ENCODE data around the gene C17orf67.
A peak's percentile ranks its signal among the peaks of the same experiment; 100 is the strongest.

Gene C17orf67

DNA sequence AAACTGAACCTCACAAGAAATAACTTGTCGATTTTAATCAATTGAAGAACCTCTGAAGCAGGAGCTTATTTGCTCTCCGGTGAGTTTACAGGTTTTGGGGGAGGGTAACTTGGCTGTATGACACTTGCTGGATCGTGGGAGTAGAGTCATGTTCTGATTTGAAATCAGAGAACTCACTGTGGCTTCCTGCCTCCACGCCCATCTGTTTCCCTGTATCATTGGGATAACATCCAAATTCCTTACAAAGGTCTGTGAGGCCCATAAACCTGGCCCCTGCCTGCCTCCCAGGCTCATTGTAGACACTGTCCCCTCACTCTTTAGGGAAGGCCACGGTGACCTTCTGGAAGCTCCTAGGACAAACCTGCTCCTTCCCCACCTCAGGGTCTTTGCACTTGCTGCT, 48.3 kb downstream of the C17orf67 start:
- H3K4me1 ChIP-seq (ENCODE audit: insufficient read depth, low read length): no peaks in the 10 kb centered on the region

DNA sequence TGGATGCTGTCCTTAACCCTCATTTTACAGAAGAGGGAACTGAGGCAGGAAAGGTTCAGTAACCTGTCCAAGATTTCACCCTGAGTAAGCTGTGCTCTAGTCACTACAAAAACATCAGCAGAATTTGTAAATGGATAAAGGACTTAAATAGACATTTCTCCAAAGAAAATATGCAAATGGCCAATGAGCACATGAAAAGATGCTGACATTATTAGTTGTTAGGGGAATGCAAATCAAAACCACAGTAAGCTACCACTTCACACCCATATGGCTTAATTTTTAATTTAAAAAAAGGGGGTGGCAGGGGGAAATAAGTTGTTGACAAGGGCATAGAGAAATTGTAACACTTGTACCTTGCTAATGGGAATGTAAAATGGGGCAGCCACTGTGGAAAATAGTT, 51.4 kb downstream of the C17orf67 start:
- Histone ChIP-seq H3K9ac (ENCODE audit: low read length) (no peak overlapping the region), H3K27ac (ENCODE audit: low read depth, low read length) (no peak overlapping the region), H3K27me3 (ENCODE audit: control insufficient read depth in 1 of 2, insufficient read depth in 2 of 2, low read length in 2 of 2) (peaks cover 0 to 19% of the 10 kb centered on the region in 2 donors), H3K4me1 (ENCODE audit: insufficient read depth, low read length) (no peaks in the 10 kb centered on the region), H3K4me3 (ENCODE audit: low read depth in 1 of 2, low read length in 2 of 2) (no peak overlapping the region), H3K9me3 (ENCODE audit: low read length) (no peaks in the 10 kb centered on the region), H3K36me3 (ENCODE audit: insufficient read depth, low read length) (no peaks in the 10 kb centered on the region)

More for the DNA sequence above, 48.3 kb downstream of the C17orf67 start:
- Histone ChIP-seq H3K36me3 (ENCODE audit: insufficient read depth, low read length) (no peaks in the 10 kb centered on the region), H3K9me3 (ENCODE audit: low read length) (no peaks in the 10 kb centered on the region), H3K4me3 (ENCODE audit: low read depth in 1 of 2, low read length in 2 of 2) (no peak overlapping the region), H3K27me3 (ENCODE audit: control insufficient read depth in 1 of 2, insufficient read depth in 2 of 2, low read length in 2 of 2) (peaks cover 0 to 4% of the 10 kb centered on the region in 2 donors), H3K27ac (ENCODE audit: low read depth, low read length) (no peak overlapping the region), H3K9ac (ENCODE audit: low read length) (no peak overlapping the region)

DNA sequence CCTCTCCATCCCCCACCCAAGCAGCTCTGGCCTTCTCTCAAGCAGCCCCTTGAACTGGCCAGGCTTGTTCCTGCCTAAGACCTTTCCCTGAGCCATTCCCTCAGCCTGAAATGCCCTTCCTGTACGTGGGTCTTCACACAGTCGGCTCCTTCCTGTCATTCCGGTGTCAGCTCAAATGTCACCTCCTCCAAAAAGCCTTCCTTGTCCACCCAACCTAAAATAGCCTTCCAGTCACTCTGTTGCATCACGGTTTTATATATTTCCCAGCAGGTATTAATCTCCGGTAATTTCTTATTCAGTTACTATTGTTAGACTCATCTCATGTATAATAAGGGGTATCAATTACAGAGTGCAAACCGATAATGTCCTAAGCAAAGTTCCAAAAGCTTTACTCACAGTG, 51.8 kb downstream of the C17orf67 start:
- Histone ChIP-seq H3K9me3 (ENCODE audit: low read length) (no peaks in the 10 kb centered on the region), H3K4me1 (ENCODE audit: insufficient read depth, low read length) (no peaks in the 10 kb centered on the region), H3K36me3 (ENCODE audit: insufficient read depth, low read length) (no peaks in the 10 kb centered on the region), H3K9ac (ENCODE audit: low read length) (no peak overlapping the region), H3K27ac (ENCODE audit: low read depth, low read length) (no peak overlapping the region), H3K4me3 (ENCODE audit: low read depth in 1 of 2, low read length in 2 of 2) (no peak overlapping the region), H3K27me3 (ENCODE audit: control insufficient read depth in 1 of 2, insufficient read depth in 2 of 2, low read length in 2 of 2) (peaks cover 0 to 19% of the 10 kb centered on the region in 2 donors)

- Histone ChIP-seq H3K4me3 (ENCODE audit: low read depth in 1 of 2, low read length in 2 of 2) (peak overlapping the region in 1 of 2 donors; percentile 47), H3K27ac (ENCODE audit: low read depth, low read length) (no peak overlapping the region), H3K27me3 (ENCODE audit: control insufficient read depth in 1 of 2, insufficient read depth in 2 of 2, low read length in 2 of 2) (peaks cover 0 to 19% of the 10 kb centered on the region in 2 donors), H3K4me1 (ENCODE audit: insufficient read depth, low read length) (no peaks in the 10 kb centered on the region), H3K36me3 (ENCODE audit: insufficient read depth, low read length) (no peaks in the 10 kb centered on the region), H3K9ac (ENCODE audit: low read length) (no peak overlapping the region), H3K9me3 (ENCODE audit: low read length) (no peaks in the 10 kb centered on the region)
Measured at GRCh38 chr17:56779898-56780777, 53.6 kb downstream of the C17orf67 start.

GRCh38 chr17:56779322-56779721, 54.4 kb downstream of the C17orf67 start:
- Histone ChIP-seq H3K36me3 (ENCODE audit: insufficient read depth, low read length) (no peaks in the 10 kb centered on the region), H3K4me3 (ENCODE audit: low read depth in 1 of 2, low read length in 2 of 2) (no peak overlapping the region), H3K27ac (ENCODE audit: low read depth, low read length) (no peak overlapping the region), H3K9ac (ENCODE audit: low read length) (no peak overlapping the region), H3K4me1 (ENCODE audit: insufficient read depth, low read length) (no peaks in the 10 kb centered on the region), H3K9me3 (ENCODE audit: low read length) (no peaks in the 10 kb centered on the region), H3K27me3 (ENCODE audit: control insufficient read depth in 1 of 2, insufficient read depth in 2 of 2, low read length in 2 of 2) (peaks cover 0 to 19% of the 10 kb centered on the region in 2 donors)

DNA sequence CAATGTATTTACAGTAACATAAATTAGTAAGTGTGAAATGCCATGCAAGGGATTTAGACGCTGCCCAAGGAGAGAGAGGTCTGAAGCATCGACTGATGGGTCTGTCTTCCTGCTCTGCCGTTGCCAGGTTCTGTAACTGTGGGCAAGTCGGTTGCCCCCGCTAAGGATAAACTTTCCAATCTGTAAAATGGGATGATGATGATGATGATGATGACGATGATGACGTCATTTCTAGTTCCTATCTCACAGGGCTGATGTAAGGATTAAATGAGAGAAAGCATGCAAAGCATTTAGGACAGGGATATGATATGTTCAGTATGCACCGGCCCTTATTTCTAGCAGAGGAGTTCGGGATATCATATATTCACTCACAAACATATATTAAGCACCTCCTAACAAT, 54.8 kb downstream of the C17orf67 start:
- Histone ChIP-seq H3K4me3 (ENCODE audit: low read depth in 1 of 2, low read length in 2 of 2) (no peak overlapping the region), H3K4me1 (ENCODE audit: insufficient read depth, low read length) (no peaks in the 10 kb centered on the region), H3K27ac (ENCODE audit: low read depth, low read length) (no peak overlapping the region), H3K9ac (ENCODE audit: low read length) (no peak overlapping the region), H3K27me3 (ENCODE audit: control insufficient read depth in 1 of 2, insufficient read depth in 2 of 2, low read length in 2 of 2) (peaks cover 0 to 19% of the 10 kb centered on the region in 2 donors), H3K9me3 (ENCODE audit: low read length) (no peaks in the 10 kb centered on the region), H3K36me3 (ENCODE audit: insufficient read depth, low read length) (no peaks in the 10 kb centered on the region)

DNA sequence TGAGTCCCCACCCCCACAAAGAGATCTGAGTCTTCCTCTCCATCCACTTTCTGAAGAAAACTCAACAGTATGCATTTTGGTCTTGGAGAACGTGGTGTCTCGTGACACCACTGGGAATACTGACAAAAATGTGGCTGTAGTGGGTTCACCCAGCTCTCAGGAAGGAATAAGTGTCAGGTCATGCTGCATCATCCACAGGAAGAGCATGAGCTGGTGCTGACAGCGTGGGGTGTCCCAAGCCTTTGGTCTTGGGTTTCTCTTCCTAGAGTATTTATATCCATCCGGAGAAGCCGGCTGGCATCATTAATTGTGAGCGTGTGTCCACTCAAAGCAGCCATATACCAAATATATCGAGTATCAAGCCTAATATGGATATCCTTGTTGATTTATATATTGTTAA, 55.9 kb downstream of the C17orf67 start:
- no peaks in the 10 kb centered on the region for H3K4me1 ChIP-seq (ENCODE audit: insufficient read depth, low read length)
- no peaks in the 10 kb centered on the region for H3K9me3 ChIP-seq (ENCODE audit: low read length)
- no peak overlapping the region for H3K9ac ChIP-seq (ENCODE audit: low read length)
- no peak overlapping the region for H3K4me3 ChIP-seq (ENCODE audit: low read depth in 1 of 2, low read length in 2 of 2)
- H3K27me3 ChIP-seq (ENCODE audit: control insufficient read depth in 1 of 2, insufficient read depth in 2 of 2, low read length in 2 of 2): peaks cover 0 to 19% of the 10 kb centered on the region in 2 donors
- H3K36me3 ChIP-seq (ENCODE audit: insufficient read depth, low read length): no peaks in the 10 kb centered on the region
- H3K27ac ChIP-seq (ENCODE audit: low read depth, low read length): no peak overlapping the region

DNA sequence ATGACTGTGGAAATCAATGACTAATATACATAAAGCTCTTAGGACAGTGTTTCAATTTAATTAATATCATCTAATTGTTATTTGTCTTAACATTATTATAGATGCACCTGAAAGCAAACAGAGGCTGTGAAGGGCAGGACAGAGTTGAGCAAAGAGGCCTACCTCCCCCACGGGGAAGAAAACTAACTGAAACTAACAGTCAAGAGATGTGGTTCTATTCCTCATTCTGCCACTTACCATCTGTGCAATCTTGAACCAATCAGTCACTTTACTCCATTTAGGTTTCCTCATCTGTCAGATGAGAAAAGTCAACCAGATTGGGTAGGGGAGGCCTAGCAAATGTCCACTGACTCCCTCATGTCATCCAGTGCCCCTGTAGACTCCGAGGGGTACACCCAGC, 59.1 kb downstream of the C17orf67 start:
- peaks cover 0 to 10% of the 10 kb centered on the region in 2 donors for H3K27me3 ChIP-seq (ENCODE audit: control insufficient read depth in 1 of 2, insufficient read depth in 2 of 2, low read length in 2 of 2)
- no peaks in the 10 kb centered on the region for H3K36me3 ChIP-seq (ENCODE audit: insufficient read depth, low read length)
- no peak overlapping the region for H3K27ac ChIP-seq (ENCODE audit: low read depth, low read length)
- H3K4me1 ChIP-seq (ENCODE audit: insufficient read depth, low read length): no peaks in the 10 kb centered on the region
- H3K9ac ChIP-seq (ENCODE audit: low read length): no peak overlapping the region
- H3K9me3 ChIP-seq (ENCODE audit: low read length): no peaks in the 10 kb centered on the region
- H3K4me3 ChIP-seq (ENCODE audit: low read depth in 1 of 2, low read length in 2 of 2): no peak overlapping the region

GRCh38 chr17:56773124-56773523, 60.6 kb downstream of the C17orf67 start:
- Histone ChIP-seq H3K36me3 (ENCODE audit: insufficient read depth, low read length) (no peaks in the 10 kb centered on the region), H3K9me3 (ENCODE audit: low read length) (no peaks in the 10 kb centered on the region)

GRCh38 chr17:56772442-56772841, 61.3 kb downstream of the C17orf67 start:
- Histone ChIP-seq H3K4me1 (ENCODE audit: insufficient read depth, low read length) (no peaks in the 10 kb centered on the region), H3K36me3 (ENCODE audit: insufficient read depth, low read length) (no peaks in the 10 kb centered on the region), H3K9me3 (ENCODE audit: low read length) (no peaks in the 10 kb centered on the region), H3K27me3 (ENCODE audit: control insufficient read depth in 1 of 2, insufficient read depth in 2 of 2, low read length in 2 of 2) (no peaks in the 10 kb centered on the region), H3K27ac (ENCODE audit: low read depth, low read length) (no peak overlapping the region), H3K4me3 (ENCODE audit: low read depth in 1 of 2, low read length in 2 of 2) (no peak overlapping the region), H3K9ac (ENCODE audit: low read length) (no peak overlapping the region)

More at GRCh38 chr17:56773124-56773523, 60.6 kb downstream of the C17orf67 start:
- H3K4me3 ChIP-seq (ENCODE audit: low read depth in 1 of 2, low read length in 2 of 2): no peak overlapping the region
- H3K9ac ChIP-seq (ENCODE audit: low read length): no peak overlapping the region
- H3K27ac ChIP-seq (ENCODE audit: low read depth, low read length): no peak overlapping the region
- no peaks in the 10 kb centered on the region for H3K4me1 ChIP-seq (ENCODE audit: insufficient read depth, low read length)
- H3K27me3 ChIP-seq (ENCODE audit: control insufficient read depth in 1 of 2, insufficient read depth in 2 of 2, low read length in 2 of 2): no peaks in the 10 kb centered on the region

DNA sequence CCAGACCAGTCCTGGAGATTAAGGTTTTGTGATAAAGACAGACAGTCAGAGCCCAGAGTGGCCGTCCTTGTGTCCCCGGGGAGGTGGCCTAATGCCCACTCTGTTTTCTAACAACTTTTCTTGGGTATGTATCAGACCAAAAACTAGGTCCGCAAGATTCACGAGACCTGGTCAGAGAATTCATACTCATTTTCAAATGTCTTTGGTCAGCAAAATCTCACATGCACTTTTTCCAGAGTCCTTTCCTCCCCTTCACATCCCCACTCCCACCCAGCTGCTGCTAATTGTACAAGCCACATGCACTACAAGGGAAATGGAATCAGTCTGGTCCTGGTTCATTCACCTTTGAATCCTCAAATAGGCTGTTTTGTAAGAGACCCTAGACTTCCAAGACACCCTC, 61.7 kb downstream of the C17orf67 start:
- no peaks in the 10 kb centered on the region for H3K27me3 ChIP-seq (ENCODE audit: control insufficient read depth in 1 of 2, insufficient read depth in 2 of 2, low read length in 2 of 2)
- no peak overlapping the region for H3K27ac ChIP-seq (ENCODE audit: low read depth, low read length)
- no peak overlapping the region for H3K9ac ChIP-seq (ENCODE audit: low read length)
- H3K36me3 ChIP-seq (ENCODE audit: insufficient read depth, low read length): no peaks in the 10 kb centered on the region
- H3K9me3 ChIP-seq (ENCODE audit: low read length): no peaks in the 10 kb centered on the region
- H3K4me3 ChIP-seq (ENCODE audit: low read depth in 1 of 2, low read length in 2 of 2): no peak overlapping the region
- H3K4me1 ChIP-seq (ENCODE audit: insufficient read depth, low read length): no peaks in the 10 kb centered on the region

- H3K27ac ChIP-seq (ENCODE audit: low read depth, low read length): no peak overlapping the region
- H3K4me1 ChIP-seq (ENCODE audit: insufficient read depth, low read length): no peaks in the 10 kb centered on the region
- H3K9ac ChIP-seq (ENCODE audit: low read length): no peak overlapping the region
- H3K4me3 ChIP-seq (ENCODE audit: low read depth in 1 of 2, low read length in 2 of 2): no peak overlapping the region
- no peaks in the 10 kb centered on the region for H3K36me3 ChIP-seq (ENCODE audit: insufficient read depth, low read length)
- no peaks in the 10 kb centered on the region for H3K27me3 ChIP-seq (ENCODE audit: control insufficient read depth in 1 of 2, insufficient read depth in 2 of 2, low read length in 2 of 2)
- no peaks in the 10 kb centered on the region for H3K9me3 ChIP-seq (ENCODE audit: low read length)
Measured at GRCh38 chr17:56771563-56771962, 62.2 kb downstream of the C17orf67 start.

All from muscle layer of colon (tissue), 2 donors.